Body of pancreas (tissue), 4 donors: Measurements from ENCODE around the gene GAK. TPM values are rescaled to one million over a fixed set of nuclear protein-coding genes. Genes with fewer than 3 reads are reported as not detected.

ENCODE experiments used
- ATAC-seq: fragments of 150-250 bp; one replicate; pipeline ENCODE4 v1.9.1; 2016
- DNase-seq, 4 donors: peaks; one replicate each; pipeline ENCODE4 v3.0.0-alpha.2; 2019
- H3K27ac ChIP-seq, 4 donors: fragments of 200-600 bp; sonication (generic); 1 replicate in 3 of 4; 2 replicates in 1 of 4; pipeline versions ENCODE4 v1.5.1 to v1.6.1; 2016 to 2019; ENCODE audit warnings: mild to moderate bottlenecking in 1 of 4, mixed read lengths in 1 of 4, moderate library complexity in 1 of 4
- H3K27me3 ChIP-seq, 2 donors: fragments of 200-600 bp; sonication (generic); one replicate each; pipeline ENCODE4 v1.6.0; 2016; ENCODE audit warnings: mild to moderate bottlenecking in 1 of 2
- H3K36me3 ChIP-seq, 2 donors: fragments of 200-600 bp; sonication (generic); replicated peaks in 1 of 2; 2 replicates each; pipeline ENCODE4 v1.5.1; 2016; ENCODE audit warnings: low read depth in 2 of 2; ENCODE audit not compliant: insufficient read depth in 1 of 2
- H3K4me1 ChIP-seq: fragments of 200-600 bp; sonication (generic); one replicate; pipeline ENCODE4 v1.6.0; 2016
- H3K4me3 ChIP-seq, 2 donors: fragments of 200-600 bp; sonication (generic); 1 replicate in 1 of 2; 2 replicates in 1 of 2; pipeline ENCODE4 v1.5.1; 2016 to 2019
- H3K9me3 ChIP-seq, 3 donors: fragments of 200-600 bp; sonication (generic); 1 replicate in 2 of 3; 2 replicates in 1 of 3; pipeline ENCODE4 v1.5.1; 2016
- POLR2A ChIP-seq, 3 donors: fragments of 450-650 bp; IDR thresholded peaks; one replicate each; pipeline ENCODE4 v1.6.1; 2016; ENCODE audit warnings: antibody characterized with exemption in 3 of 3, mild to moderate bottlenecking in 2 of 3
- WGBS, 2 donors: methylation state at CpG; one replicate each; pipeline ENCODE4 v1.1.5; 2017; 5-methylcytosine and 5-hydroxymethylcytosine counted together
- intact Hi-C: fragments of 100-400 bp; cut with DNase I; formaldehyde crosslinking; loops from one replicate; pipeline ENCODE4 v1.15.1; 2023
- total RNA-seq, 2 donors: library from RNA; depleted of rRNA; stranded (reverse); fragments of >200 nt; gene quantifications; one replicate each; pipeline ENCODE4 v1.1.0, GENCODE V29; 2016
- TF ChIP-seq, protein P1 (sequence below), 7 experiments: fragments of 450-650 bp in 4 of 7; fragments of 200-600 bp in 3 of 7; sonication (generic) in 3 of 7; IDR thresholded peaks; one replicate each; pipeline ENCODE4 v1.5.1; 2016 to 2019; ENCODE audit warnings: antibody characterized with exemption in 7 of 7

Gene GAK
- total RNA-seq, 2 donors from 2014 or later: 126 to 127 TPM

- DNase-seq (no peak), ATAC-seq (no peak)
- no peak overlapping the region for H3K4me3 ChIP-seq
- H3K27ac ChIP-seq: no peak overlapping the region
- H3K36me3 ChIP-seq: peaks cover 7 to 25% of the 10 kb centered on the region in 2 donors
- H3K9me3 ChIP-seq: no peaks in the 10 kb centered on the region
- H3K27me3 ChIP-seq: no peaks in the 10 kb centered on the region
- intact Hi-C loops: no loop called here
- 90 to 92% methylated on average over 10 to 25 of the region's 26 CpGs for WGBS, 2 donors
- no peak for TF ChIP-seq POLR2A (IDR thresholded peaks at IDR 0.05)
- TF ChIP-seq, protein P1, sequence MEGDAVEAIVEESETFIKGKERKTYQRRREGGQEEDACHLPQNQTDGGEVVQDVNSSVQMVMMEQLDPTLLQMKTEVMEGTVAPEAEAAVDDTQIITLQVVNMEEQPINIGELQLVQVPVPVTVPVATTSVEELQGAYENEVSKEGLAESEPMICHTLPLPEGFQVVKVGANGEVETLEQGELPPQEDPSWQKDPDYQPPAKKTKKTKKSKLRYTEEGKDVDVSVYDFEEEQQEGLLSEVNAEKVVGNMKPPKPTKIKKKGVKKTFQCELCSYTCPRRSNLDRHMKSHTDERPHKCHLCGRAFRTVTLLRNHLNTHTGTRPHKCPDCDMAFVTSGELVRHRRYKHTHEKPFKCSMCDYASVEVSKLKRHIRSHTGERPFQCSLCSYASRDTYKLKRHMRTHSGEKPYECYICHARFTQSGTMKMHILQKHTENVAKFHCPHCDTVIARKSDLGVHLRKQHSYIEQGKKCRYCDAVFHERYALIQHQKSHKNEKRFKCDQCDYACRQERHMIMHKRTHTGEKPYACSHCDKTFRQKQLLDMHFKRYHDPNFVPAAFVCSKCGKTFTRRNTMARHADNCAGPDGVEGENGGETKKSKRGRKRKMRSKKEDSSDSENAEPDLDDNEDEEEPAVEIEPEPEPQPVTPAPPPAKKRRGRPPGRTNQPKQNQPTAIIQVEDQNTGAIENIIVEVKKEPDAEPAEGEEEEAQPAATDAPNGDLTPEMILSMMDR (IDR thresholded peaks at IDR 0.05): no peak
- no peaks in the 10 kb centered on the region for H3K4me1 ChIP-seq
Observed at GRCh38 chr4:867526-868250, 64.4 kb downstream of the GAK start.

- intact Hi-C loops: no loop called here
- peaks cover 7 to 25% of the 10 kb centered on the region in 2 donors for H3K36me3 ChIP-seq
Observed at GRCh38 chr4:866761-867390, 65.2 kb downstream of the GAK start.

GRCh38 chr4:866068-866760, 65.9 kb downstream of the GAK start:
- ATAC-seq: no peak
- DNase-seq: no peak
- 92 to 95% methylated on average over 15 to 22 of the region's 24 CpGs for WGBS, 2 donors

More at GRCh38 chr4:866761-867390, 65.2 kb downstream of the GAK start:
- TF ChIP-seq, protein P1 (IDR thresholded peaks at IDR 0.05): no peak
- TF ChIP-seq POLR2A (IDR thresholded peaks at IDR 0.05): no peak
- Histone ChIP-seq H3K27me3 (no peaks in the 10 kb centered on the region), H3K27ac (no peak overlapping the region), H3K4me1 (no peaks in the 10 kb centered on the region), H3K9me3 (no peaks in the 10 kb centered on the region), H3K4me3 (no peak overlapping the region)
- no peak for ATAC-seq
- no peak for DNase-seq
- WGBS, 2 donors: 91 to 98% methylated on average over 7 to 28 of the region's 28 CpGs

GRCh38 chr4:865572-865971, 66.5 kb downstream of the GAK start:
- WGBS, 2 donors: 94 to 97% methylated on average over 14 to 15 of the region's 18 CpGs
- no peak overlapping the region for H3K4me3 ChIP-seq
- intact Hi-C loops: no loop called here
- no peaks in the 10 kb centered on the region for H3K9me3 ChIP-seq
- H3K27me3 ChIP-seq: no peaks in the 10 kb centered on the region
- H3K4me1 ChIP-seq: no peaks in the 10 kb centered on the region
- TF ChIP-seq POLR2A (IDR thresholded peaks at IDR 0.05): no peak
- TF ChIP-seq, protein P1 (IDR thresholded peaks at IDR 0.05): no peak
- peaks cover 7 to 30% of the 10 kb centered on the region in 2 donors for H3K36me3 ChIP-seq
- H3K27ac ChIP-seq: no peak overlapping the region
- DNase-seq (no peak), ATAC-seq (peak; percentile 21)

More at GRCh38 chr4:866068-866760, 65.9 kb downstream of the GAK start:
- no peaks in the 10 kb centered on the region for H3K27me3 ChIP-seq
- intact Hi-C loops: no loop called here
- peaks cover 7 to 27% of the 10 kb centered on the region in 2 donors for H3K36me3 ChIP-seq
- H3K4me3 ChIP-seq: no peak overlapping the region
- H3K9me3 ChIP-seq: no peaks in the 10 kb centered on the region
- TF ChIP-seq, protein P1 (IDR thresholded peaks at IDR 0.05): no peak
- TF ChIP-seq POLR2A (IDR thresholded peaks at IDR 0.05): no peak
- H3K27ac ChIP-seq: no peak overlapping the region
- H3K4me1 ChIP-seq: no peaks in the 10 kb centered on the region
